Fibroblast of pulmonary artery (primary cell): ENCODE measurements around the gene ABHD2.

ENCODE experiments used
- DNase-seq: peaks from one replicate; pipeline ENCODE4 v3.0.0-alpha.2; 2010; ENCODE audit warnings: low read depth
- H3K4me3 ChIP-seq: replicated peaks from 2 replicates; pipeline ENCODE4 v1.5.1; 2011; ENCODE audit warnings: low read depth, mild to moderate bottlenecking, control low read depth, low read length, moderate library complexity
- TF ChIP-seq, protein P1 (sequence below): IDR thresholded peaks from 2 replicates; pipeline ENCODE4 v1.5.1; 2011; ENCODE audit warnings: mild to moderate bottlenecking, control low read depth, low read length, inconsistent platforms; ENCODE audit errors: missing control alignments

The ABHD2 gene

GRCh38 chr15:89107984-89108383 is 19.7 kb downstream of the ABHD2 start:
- no peak for DNase-seq
- no peak overlapping the region for H3K4me3 ChIP-seq
- TF ChIP-seq, protein P1, sequence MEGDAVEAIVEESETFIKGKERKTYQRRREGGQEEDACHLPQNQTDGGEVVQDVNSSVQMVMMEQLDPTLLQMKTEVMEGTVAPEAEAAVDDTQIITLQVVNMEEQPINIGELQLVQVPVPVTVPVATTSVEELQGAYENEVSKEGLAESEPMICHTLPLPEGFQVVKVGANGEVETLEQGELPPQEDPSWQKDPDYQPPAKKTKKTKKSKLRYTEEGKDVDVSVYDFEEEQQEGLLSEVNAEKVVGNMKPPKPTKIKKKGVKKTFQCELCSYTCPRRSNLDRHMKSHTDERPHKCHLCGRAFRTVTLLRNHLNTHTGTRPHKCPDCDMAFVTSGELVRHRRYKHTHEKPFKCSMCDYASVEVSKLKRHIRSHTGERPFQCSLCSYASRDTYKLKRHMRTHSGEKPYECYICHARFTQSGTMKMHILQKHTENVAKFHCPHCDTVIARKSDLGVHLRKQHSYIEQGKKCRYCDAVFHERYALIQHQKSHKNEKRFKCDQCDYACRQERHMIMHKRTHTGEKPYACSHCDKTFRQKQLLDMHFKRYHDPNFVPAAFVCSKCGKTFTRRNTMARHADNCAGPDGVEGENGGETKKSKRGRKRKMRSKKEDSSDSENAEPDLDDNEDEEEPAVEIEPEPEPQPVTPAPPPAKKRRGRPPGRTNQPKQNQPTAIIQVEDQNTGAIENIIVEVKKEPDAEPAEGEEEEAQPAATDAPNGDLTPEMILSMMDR, result no peak

- TF ChIP-seq, protein P1, result no peak
- H3K4me3 ChIP-seq, result no peak overlapping the region
- DNase-seq, result no peak
Observed at GRCh38 chr15:89108835-89109234, 20.6 kb downstream of the ABHD2 start.

DNA sequence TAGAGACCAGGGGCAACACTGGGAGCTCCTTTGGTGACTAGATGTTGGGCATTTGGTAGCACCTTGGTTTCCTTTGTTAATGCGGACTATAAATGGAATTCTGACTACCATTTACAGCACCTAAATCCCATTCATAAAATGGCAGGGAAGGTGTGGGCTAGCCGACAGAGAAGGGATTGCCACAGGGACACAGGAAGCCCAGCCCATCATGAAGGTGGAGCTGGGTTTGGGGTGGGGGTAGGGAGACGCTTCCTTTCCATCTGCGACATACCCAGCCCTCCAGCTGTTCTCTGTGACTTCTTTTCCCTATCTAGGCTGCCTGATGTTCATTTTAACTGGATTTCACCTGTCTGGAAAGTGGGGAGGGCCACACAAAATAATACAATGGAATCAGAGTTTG is 21.0 kb downstream of the ABHD2 start:
- TF ChIP-seq, protein P1, result no peak
- no peak for DNase-seq
- H3K4me3 ChIP-seq, result no peak overlapping the region

- H3K4me3 ChIP-seq, result no peak overlapping the region
- TF ChIP-seq, protein P1, result no peak
- no peak for DNase-seq
Observed at GRCh38 chr15:89110060-89110459, 21.8 kb downstream of the ABHD2 start.

DNA sequence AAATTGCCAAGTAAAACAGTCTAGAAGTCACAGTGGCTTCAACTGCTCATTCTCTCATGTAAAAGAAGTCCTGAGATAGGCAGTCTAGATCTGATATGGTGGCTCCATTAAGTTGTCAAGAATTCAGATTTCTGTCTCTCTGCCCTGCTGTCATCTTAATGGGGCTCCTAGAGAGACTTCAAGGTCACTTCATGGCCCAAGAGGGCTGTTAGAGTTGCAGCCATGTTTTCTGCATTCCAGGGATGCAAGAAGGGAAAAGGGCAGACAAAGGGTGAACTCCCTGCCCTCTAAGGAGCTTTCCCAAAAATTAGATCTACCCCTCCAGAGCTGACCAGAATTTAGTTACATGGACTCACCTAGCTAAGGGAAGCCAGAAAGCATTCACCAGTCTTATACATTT is 23.1 kb downstream of the ABHD2 start:
- TF ChIP-seq, protein P1, result no peak
- no peak for DNase-seq
- no peak overlapping the region for H3K4me3 ChIP-seq

- no peak overlapping the region for H3K4me3 ChIP-seq
- TF ChIP-seq, protein P1, result no peak
- DNase-seq, result no peak
Observed at GRCh38 chr15:89111961-89112340, 23.7 kb downstream of the ABHD2 start.

GRCh38 chr15:89112341-89112971 is 24.2 kb downstream of the ABHD2 start:
- H3K4me3 ChIP-seq, result no peak overlapping the region
- DNase-seq, result no peak
- TF ChIP-seq, protein P1, result no peak
